IMR-90 (cell line): ENCODE data around the gene DYNC2H1. TPM values are rescaled to one million over a fixed set of nuclear protein-coding genes. Genes with fewer than 3 reads are reported as not detected.

ENCODE experiments used
- ATAC-seq: fragments of 200-7000 bp; cut with Tn5 transposase; 2 replicates; pipeline ENCODE4 v1.9.1; 2020; ENCODE audit warnings: low read depth, mild to moderate bottlenecking, moderate library complexity
- BruUV-seq: library from RNA; stranded (reverse); fragments of 400-500 nt; replicated peaks from 2 replicates; lab custom pipeline; 2021; lab: Mats Ljungman, UMichigan
- CTCF ChIA-PET: fragments of 300-600 bp; formaldehyde crosslinking; extraction: SDS; loops from one replicate; lab custom pipeline; 2021; ENCODE audit warnings: antibody characterized with exemption; lab: Yijun Ruan, JAX
- POLR2A ChIA-PET: fragments of 300-600 bp; sonication (Branson Sonifier 250); formaldehyde crosslinking; loops from one replicate; lab custom pipeline; 2022; ENCODE audit warnings: antibody characterized with exemption; ENCODE audit not compliant: unreplicated experiment; lab: Charles Lee
- DNase-seq: peaks from one replicate; pipeline ENCODE4 v3.0.0; 2013
- H2AFZ ChIP-seq: replicated peaks from 2 replicates; pipeline ENCODE3; 2013; ENCODE audit warnings: low read length, mild to moderate bottlenecking; ENCODE audit not compliant: poor library complexity
- H2AK5ac ChIP-seq: 2 replicates; pipeline ENCODE4 v1.6.1; 2013; ENCODE audit warnings: low read depth, low read length, inconsistent platforms
- H2AK9ac ChIP-seq: replicated peaks from 2 replicates; pipeline ENCODE3; 2013; ENCODE audit warnings: mild to moderate bottlenecking, low read depth, low read length, moderate library complexity; ENCODE audit not compliant: poor library complexity
- H2BK120ac ChIP-seq: 2 replicates; pipeline ENCODE4 v1.6.1; 2013; ENCODE audit warnings: low read depth, low read length, inconsistent platforms
- H2BK15ac ChIP-seq: 3 replicates; pipeline ENCODE4 v1.6.1; 2013; ENCODE audit warnings: low read depth, low read length, inconsistent platforms
- H2BK20ac ChIP-seq: 2 replicates; pipeline ENCODE4 v1.6.1; 2013; ENCODE audit warnings: low read depth, mild to moderate bottlenecking, inconsistent platforms, low read length, moderate library complexity
- H2BK5ac ChIP-seq: 2 replicates; pipeline ENCODE4 v1.6.1; 2013; ENCODE audit warnings: mild to moderate bottlenecking, low read depth, low read length, inconsistent platforms; ENCODE audit not compliant: poor library complexity, severe bottlenecking
- H3K14ac ChIP-seq: replicated peaks from 2 replicates; pipeline ENCODE4 v1.6.1; 2013; ENCODE audit warnings: low read depth, low read length, inconsistent platforms
- H3K18ac ChIP-seq: 2 replicates; pipeline ENCODE4 v1.6.1; 2013; ENCODE audit warnings: low read depth, low read length, control low read depth
- H3K23ac ChIP-seq: 2 replicates; pipeline ENCODE4 v1.6.1; 2013; ENCODE audit warnings: low read depth, low read length, inconsistent platforms
- H3K27ac ChIP-seq: 2 replicates; pipeline ENCODE4 v1.5.1; 2013; ENCODE audit warnings: mild to moderate bottlenecking, control low read depth, low read length; ENCODE audit not compliant: insufficient read depth
- H3K27me3 ChIP-seq: 2 replicates; pipeline ENCODE4 v1.6.1; 2013; ENCODE audit warnings: low read length; ENCODE audit not compliant: control insufficient read depth, insufficient read depth
- H3K36me3 ChIP-seq: 2 replicates; pipeline ENCODE4 v1.6.1; 2013; ENCODE audit warnings: low read length, mixed read lengths; ENCODE audit not compliant: control insufficient read depth, insufficient read depth
- H3K4ac ChIP-seq: 2 replicates; pipeline ENCODE4 v1.6.1; 2013; ENCODE audit warnings: low read depth, low read length, inconsistent platforms
- H3K4me1 ChIP-seq: 2 replicates; pipeline ENCODE4 v1.6.1; 2013; ENCODE audit warnings: low read length, mixed read lengths; ENCODE audit not compliant: control insufficient read depth, insufficient read depth
- H3K4me2 ChIP-seq: 2 replicates; pipeline ENCODE4 v1.6.1; 2013; ENCODE audit warnings: low read depth, mild to moderate bottlenecking, control low read depth, low read length, moderate library complexity
- H3K4me3 ChIP-seq: 2 replicates; pipeline ENCODE4 v1.5.1; 2013; ENCODE audit warnings: low read depth, mild to moderate bottlenecking, control low read depth, low read length, moderate library complexity; ENCODE audit not compliant: insufficient read depth
- H3K56ac ChIP-seq: 2 replicates; pipeline ENCODE4 v1.6.1; 2013; ENCODE audit warnings: low read length, inconsistent platforms; ENCODE audit not compliant: insufficient read depth; ENCODE audit errors: extremely low read depth
- H3K79me1 ChIP-seq, 2 experiments: 2 replicates each; pipeline ENCODE4 v1.6.1; 2013; ENCODE audit warnings: low read length in 2 of 2, inconsistent platforms in 1 of 2, low read depth in 1 of 2
- H3K9ac ChIP-seq: 2 replicates; pipeline ENCODE4 v1.6.1; 2013; ENCODE audit warnings: low read depth, low read length, control low read depth
- H3K9me1 ChIP-seq: 2 replicates; pipeline ENCODE4 v1.6.1; 2013; ENCODE audit warnings: low read length, inconsistent platforms; ENCODE audit not compliant: insufficient read depth
- H3K9me3 ChIP-seq: 2 replicates; pipeline ENCODE4 v1.6.1; 2013; ENCODE audit warnings: low read length; ENCODE audit not compliant: control insufficient read depth, insufficient read depth
- H4K20me1 ChIP-seq: 2 replicates; pipeline ENCODE4 v1.6.1; 2013; ENCODE audit warnings: low read length, inconsistent platforms; ENCODE audit not compliant: insufficient read depth
- H4K5ac ChIP-seq: 2 replicates; pipeline ENCODE4 v1.6.1; 2013; ENCODE audit warnings: mild to moderate bottlenecking, low read depth, low read length, control low read depth
- H4K8ac ChIP-seq, 2 experiments: 2 replicates each; pipeline ENCODE4 v1.6.1; 2013; ENCODE audit warnings: low read depth in 2 of 2, low read length in 2 of 2, control low read depth in 1 of 2, inconsistent platforms in 1 of 2
- H4K91ac ChIP-seq: 2 replicates; pipeline ENCODE4 v1.6.1; 2013; ENCODE audit warnings: low read depth, low read length, inconsistent platforms; ENCODE audit not compliant: insufficient read depth
- BHLHE40 ChIP-seq: fragments of 150-350 bp; IDR thresholded peaks from 2 replicates; pipeline ENCODE4 v1.6.1; 2016; ENCODE audit warnings: mild to moderate bottlenecking, low read depth, low read length
- CHD1 ChIP-seq: IDR thresholded peaks from 2 replicates; pipeline ENCODE4 v1.6.1; 2012; ENCODE audit warnings: low read depth, low read length, improper control_type of control experiment
- WGBS, 2 experiments: methylation state at CpG; one replicate each; pipeline versions ENCODE4 v1.1.5 to v1.1.7; 2013; ENCODE audit warnings: missing lambda C conversion rate in 2 of 2; ENCODE audit not compliant: insufficient read length in 1 of 2; ENCODE audit errors: extremely low coverage in 2 of 2; 5-methylcytosine and 5-hydroxymethylcytosine counted together
- dilution Hi-C: fragments of 300-500 bp; cut with HindIII; formaldehyde crosslinking; loops from one replicate; pipeline ENCODE4 v1.14.3; 2018; ENCODE audit warnings: low sequenced_read_pairs; ENCODE audit not compliant: unreplicated experiment
- in situ Hi-C: fragments of 300-500 bp; cut with MboI; formaldehyde crosslinking; loops from 3 replicates; pipeline ENCODE4 v1.14.3; 2019; ENCODE audit warnings: low sequenced_read_pairs, inconsistent platforms, mixed read lengths
- intact Hi-C: fragments of 100-400 bp; cut with micrococcal nuclease; formaldehyde crosslinking; loops from 2 replicates; pipeline ENCODE4 v1.10.0; 2022
- polyA plus RNA-seq, 3 experiments: library from polyadenylated mRNA; depleted of rRNA; stranded (reverse); fragments of >200 nt; gene quantifications; 2 replicates each; pipeline ENCODE4 v1.2.3, GENCODE V29; 2012; ENCODE audit warnings: low replicate concordance in 1 of 3
- total RNA-seq: library from RNA; depleted of rRNA; stranded (reverse); fragments of >200 nt; gene quantifications from 2 replicates; pipeline ENCODE4 v1.2.3, GENCODE V29; 2012

DYNC2H1 gene
- total and polyA plus RNA-seq, 2 of the 4 experiments (the other 2 are of a cell fraction): 5.7 to 21.0 TPM

- Histone ChIP-seq H3K27ac (no peak overlapping the region), H3K79me1 (no peaks in the 10 kb centered on the region), H3K27me3 (no peaks in the 10 kb centered on the region), H4K8ac (no peak overlapping the region), H4K20me1 (no peaks in the 10 kb centered on the region), H2BK20ac (no peak overlapping the region), H4K5ac (no peak overlapping the region), H3K9me3 (no peaks in the 10 kb centered on the region), H3K4me2 (no peak overlapping the region; the same call in 1 of the 2 replicates), H2BK5ac (peak overlapping the region; percentile 72), H3K4me1 (no peaks in the 10 kb centered on the region), H2BK15ac (no peak overlapping the region), H3K4me3 (no peak overlapping the region), H2AFZ (no peak overlapping the region), H3K36me3 (no peaks in the 10 kb centered on the region), H3K56ac (no peak overlapping the region), H2BK120ac (no peak overlapping the region), H3K9me1 (no peaks in the 10 kb centered on the region), H3K4ac (no peak overlapping the region), H3K14ac (no peak overlapping the region), H3K9ac (no peak overlapping the region), H2AK5ac (no peak overlapping the region), H3K18ac (no peak overlapping the region), H2AK9ac (no peak overlapping the region), H3K23ac (no peak overlapping the region), H4K91ac (no peak overlapping the region)
- no TSS peak for BruUV-seq
- TF ChIP-seq CHD1 (no peak), BHLHE40 (peak; percentile 62; the same call in 1 of the 2 replicates)
- peak; percentile 91 for ATAC-seq
- ChIA-PET POLR2A (interaction anchor here (0.6 kb wide), 1 partner anchor 40 kb away, joined by 4 read pairs; no protein-coding TSS in a partner anchor), CTCF (no interaction called here)
- DNase-seq: peak; percentile 73
- in situ Hi-C loops (no loop called here), intact Hi-C loops (no loop called here), dilution Hi-C loops (no loop called here)
- no CpG with 5 or more reads among the region's 4 CpGs for WGBS, 2 experiments
Observed at GRCh38 chr11:103450241-103450640, 341.0 kb downstream of the DYNC2H1 start.
